HCT116 (cell line): ENCODE measurements around the gene TAC3. TPM values are rescaled to one million over a fixed set of nuclear protein-coding genes. Genes with fewer than 3 reads are reported as not detected.

ENCODE experiments used
- ATAC-seq: fragments of 200-7000 bp; cut with Tn5 transposase; 2 replicates; pipeline ENCODE4 v1.9.1; 2020; ENCODE audit warnings: mild to moderate bottlenecking, moderate library complexity
- BruUV-seq: library from RNA; stranded (reverse); fragments of 400-500 nt; replicated peaks from 2 replicates; lab custom pipeline; 2021; lab: Mats Ljungman, UMichigan
- CTCF ChIA-PET: fragments of 300-600 bp; sonication (Branson Sonifier 250); formaldehyde crosslinking; loops from one replicate; lab custom pipeline; 2021; ENCODE audit warnings: antibody characterized with exemption; lab: Charles Lee
- POLR2A ChIA-PET: fragments of 300-600, 350-600 bp; sonication (Branson Sonifier 250); formaldehyde crosslinking; loops from one replicate; lab custom pipeline; 2021; ENCODE audit warnings: antibody characterized with exemption; lab: Charles Lee
- RAD21 ChIA-PET, 2 experiments: fragments of 300-600 bp; sonication (Branson Sonifier 250); formaldehyde crosslinking; loops; one replicate each; lab custom pipeline; 2023; ENCODE audit warnings: low total read pairs in 2 of 2; ENCODE audit not compliant: uncharacterized antibody in 2 of 2, unreplicated experiment in 2 of 2, low non-redundant PET in 1 of 2; lab: Charles Lee
- DNase-seq: peaks from one replicate; pipeline ENCODE4 v3.0.0-alpha.2; 2010; ENCODE audit warnings: low read depth, low spot score
- H2AFZ ChIP-seq: fragments of 200-600 bp; shearing (Covaris generic), sonication (generic); 2 replicates; pipeline ENCODE4 v1.6.1; 2017; ENCODE audit warnings: low read depth, mixed run types, mixed read lengths, antibody characterized with exemption, low read length; ENCODE audit not compliant: poor library complexity, severe bottlenecking
- H3K27ac ChIP-seq: 2 replicates; pipeline ENCODE4 v1.5.1; 2012; ENCODE audit warnings: low read depth, low read length
- H3K27me3 ChIP-seq: fragments of 200-600 bp; sonication (generic); 2 replicates; pipeline ENCODE4 v1.6.1; 2016; ENCODE audit warnings: mixed run types, low read length, mixed read lengths; ENCODE audit not compliant: insufficient read depth
- H3K36me3 ChIP-seq, 2 experiments: fragments of 200-500 bp in 1 of 2; fragments of 200-600 bp in 1 of 2; sonication (Bioruptor generic) in 1 of 2; sonication (generic) in 1 of 2; 2 replicates each; pipeline versions ENCODE4 v1.5.1 to v1.6.1; 2014 to 2016; ENCODE audit warnings: low read length in 2 of 2, inconsistent platforms in 1 of 2, mixed read lengths in 1 of 2, mixed run types in 1 of 2; ENCODE audit not compliant: insufficient read depth in 2 of 2, control insufficient read depth in 1 of 2
- H3K4me1 ChIP-seq, 2 experiments: fragments of 200-600 bp in 1 of 2; sonication (generic) in 1 of 2; 2 replicates each; pipeline versions ENCODE4 v1.5.1 to v1.6.1; 2012 to 2017; ENCODE audit warnings: low read length in 2 of 2, inconsistent platforms in 1 of 2, mild to moderate bottlenecking in 1 of 2, mixed read lengths in 1 of 2, mixed run types in 1 of 2, moderate library complexity in 1 of 2; ENCODE audit not compliant: insufficient read depth in 2 of 2, control insufficient read depth in 1 of 2
- H3K4me2 ChIP-seq: fragments of 200-600 bp; sonication (generic); 2 replicates; pipeline ENCODE4 v1.6.1; 2017; ENCODE audit warnings: mixed run types, low read length, mixed read lengths
- H3K4me3 ChIP-seq, 2 experiments: fragments of 200-600 bp in 1 of 2; sonication (generic) in 1 of 2; replicated peaks in 1 of 2; 2 replicates each; pipeline ENCODE4 v1.5.1; 2011 to 2016; ENCODE audit warnings: low read length in 2 of 2, control low read depth in 1 of 2, low read depth in 1 of 2, mild to moderate bottlenecking in 1 of 2, mixed read lengths in 1 of 2, mixed run types in 1 of 2
- H3K79me2 ChIP-seq: fragments of 200-600 bp; sonication (generic); 2 replicates; pipeline ENCODE4 v1.6.1; 2017; ENCODE audit warnings: mild to moderate bottlenecking, mixed run types, low read length, moderate library complexity, mixed read lengths; ENCODE audit not compliant: insufficient read depth
- H3K9ac ChIP-seq: fragments of 200-600 bp; sonication (generic); 2 replicates; pipeline ENCODE4 v1.6.1; 2016; ENCODE audit warnings: low read length, mixed read lengths
- H3K9me2 ChIP-seq: fragments of 200-600 bp; sonication (generic), shearing (Covaris generic); 2 replicates; pipeline ENCODE4 v1.6.1; 2017; ENCODE audit warnings: mixed run types, mild to moderate bottlenecking, moderate library complexity; ENCODE audit not compliant: insufficient read depth
- H3K9me3 ChIP-seq, 2 experiments: fragments of 200-500 bp in 1 of 2; fragments of 200-600 bp in 1 of 2; sonication (Bioruptor generic) in 1 of 2; sonication (generic) in 1 of 2; 2 replicates each; pipeline ENCODE4 v1.6.1; 2014 to 2017; ENCODE audit warnings: low read length in 2 of 2, mixed read lengths in 2 of 2, inconsistent platforms in 1 of 2, low read depth in 1 of 2, mild to moderate bottlenecking in 1 of 2, mixed run types in 1 of 2, moderate library complexity in 1 of 2; ENCODE audit not compliant: control insufficient read depth in 1 of 2, insufficient read depth in 1 of 2
- H4K20me1 ChIP-seq: fragments of 200-600 bp; sonication (generic), shearing (Covaris generic); 2 replicates; pipeline ENCODE4 v1.6.1; 2017; ENCODE audit warnings: mixed run types, mild to moderate bottlenecking, moderate library complexity; ENCODE audit not compliant: insufficient read depth
- ATF3 ChIP-seq: IDR thresholded peaks from 2 replicates; pipeline ENCODE4 v1.6.1; 2012
- CBX3 ChIP-seq: IDR thresholded peaks from 2 replicates; pipeline ENCODE4 v1.6.1; 2012; ENCODE audit warnings: low read depth
- CEBPB ChIP-seq: IDR thresholded peaks from 2 replicates; pipeline ENCODE4 v1.6.1; 2012; ENCODE audit warnings: low read depth
- EGR1 ChIP-seq: IDR thresholded peaks from 2 replicates; pipeline ENCODE4 v1.6.1; 2012; ENCODE audit warnings: low read depth
- ELF1 ChIP-seq: IDR thresholded peaks from 2 replicates; pipeline ENCODE4 v1.6.1; 2012; ENCODE audit warnings: low read depth, borderline replicate concordance
- EZH2 ChIP-seq: fragments of 200-600 bp; sonication (generic); IDR thresholded peaks from 2 replicates; pipeline ENCODE4 v1.6.1; 2017; ENCODE audit warnings: antibody characterized with exemption, mixed run types
- EZH2phosphoT487 ChIP-seq: fragments of 200-600 bp; IDR thresholded peaks from 2 replicates; pipeline ENCODE4 v1.6.1; 2018; ENCODE audit warnings: antibody characterized with exemption, borderline replicate concordance
- FOSL1 ChIP-seq: IDR thresholded peaks from 2 replicates; pipeline ENCODE4 v1.6.1; 2012; ENCODE audit warnings: low read depth
- MAX ChIP-seq: IDR thresholded peaks from 2 replicates; pipeline ENCODE4 v1.6.1; 2012
- POLR2A ChIP-seq: IDR thresholded peaks from 2 replicates; pipeline ENCODE4 v1.7.0; 2011; ENCODE audit warnings: borderline replicate concordance; ENCODE audit not compliant: insufficient read depth, insufficient read length; ENCODE audit errors: extremely low read depth
- POLR2AphosphoS5 ChIP-seq: IDR thresholded peaks from 2 replicates; pipeline ENCODE4 v1.6.1; 2011; ENCODE audit warnings: mild to moderate bottlenecking, low read depth, low read length, moderate library complexity
- REST ChIP-seq: IDR thresholded peaks from 2 replicates; pipeline ENCODE4 v1.6.1; 2012; ENCODE audit warnings: low read depth
- SIN3A ChIP-seq: IDR thresholded peaks from 2 replicates; pipeline ENCODE4 v1.6.1; 2012; ENCODE audit warnings: low read depth
- SP1 ChIP-seq: IDR thresholded peaks from 2 replicates; pipeline ENCODE4 v1.6.1; 2012; ENCODE audit warnings: low read depth
- SRF ChIP-seq: IDR thresholded peaks from 2 replicates; pipeline ENCODE4 v1.6.1; 2012; ENCODE audit warnings: low read depth
- TCF7L2 ChIP-seq: IDR thresholded peaks from 2 replicates; pipeline ENCODE4 v1.7.0; 2011; ENCODE audit warnings: borderline replicate concordance, inconsistent platforms; ENCODE audit not compliant: insufficient read depth, insufficient read length; ENCODE audit errors: extremely low read depth
- ZFX ChIP-seq: fragments of 450-650 bp; IDR thresholded peaks from 2 replicates; pipeline ENCODE4 v1.6.1; 2017
- intact Hi-C: fragments of 100-400 bp; cut with micrococcal nuclease; formaldehyde crosslinking; loops from 2 replicates; pipeline ENCODE4 v1.10.0; 2022
- total RNA-seq: library from RNA; stranded (reverse); gene quantifications from one replicate; pipeline ENCODE4 v1.2.1, GENCODE V29; 2021; ENCODE audit not compliant: unreplicated experiment
- TF ChIP-seq, protein P1 (sequence below), 3 experiments: fragments of 200-600 bp in 1 of 3; sonication (generic) in 1 of 3; IDR thresholded peaks in 2 of 3; conservative IDR thresholded peaks in 1 of 3; 2 replicates each; pipeline ENCODE4 v1.5.1; 2012 to 2017; ENCODE audit warnings: low read depth in 2 of 3, low read length in 2 of 3, antibody characterized with exemption in 1 of 3, borderline replicate concordance in 1 of 3, control low read depth in 1 of 3, mild to moderate bottlenecking in 1 of 3, mixed read lengths in 1 of 3, mixed run types in 1 of 3, moderate library complexity in 1 of 3; ENCODE audit not compliant: insufficient read depth in 1 of 3

TAC3 gene
- total RNA-seq, 1 experiment from 2014 or later, result not detected

DNA sequence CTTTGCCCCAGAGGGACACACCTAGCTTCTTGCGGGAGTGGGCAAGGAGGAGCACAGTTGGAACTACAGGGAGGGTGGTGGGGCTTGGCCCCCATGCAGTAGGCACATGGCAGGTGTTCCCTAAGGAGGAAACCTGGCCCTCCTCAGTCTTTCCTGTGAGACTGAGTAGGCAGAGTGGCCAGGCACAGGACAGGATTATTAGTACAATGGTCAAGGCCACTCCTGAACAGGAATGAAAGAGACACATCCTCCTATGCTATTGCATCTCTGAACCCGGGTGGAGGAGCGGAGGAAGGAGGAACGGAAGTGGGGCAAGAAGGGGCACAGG, 32.8 kb upstream of the TAC3 start:
- Histone ChIP-seq H2AFZ (no peak overlapping the region), H3K79me2 (no peaks in the 10 kb centered on the region), H3K9me3 (no peaks in the 10 kb centered on the region), H3K9ac (no peak overlapping the region), H3K9me2 (no peaks in the 10 kb centered on the region), H3K4me3 (no peak overlapping the region), H3K27me3 (no peaks in the 10 kb centered on the region; the same call in 1 of the 2 replicates), H3K36me3 (no peaks in the 10 kb centered on the region), H4K20me1 (no peaks in the 10 kb centered on the region), H3K4me2 (0 out of 2 replicates have a peak overlapping the region, but pooled peaks have one; percentile 8), H3K27ac (no peak overlapping the region), H3K4me1 (peaks cover 4 to 26% of the 10 kb centered on the region in 2 experiments)
- ChIA-PET RAD21 (no interaction called here), CTCF (no interaction called here), POLR2A (no interaction called here)
- DNase-seq (no peak), ATAC-seq (no peak)
- intact Hi-C loops, result no loop called here
- BruUV-seq, result no TSS peak
- no peak for TF ChIP-seq CBX3
- no peak for TF ChIP-seq EGR1
- TF ChIP-seq ATF3, result no peak
- no peak for TF ChIP-seq POLR2AphosphoS5
- TF ChIP-seq SRF, result no peak
- TF ChIP-seq EZH2, result no peak
- TF ChIP-seq EZH2phosphoT487, result no peak
- TF ChIP-seq TCF7L2, result no peak
- TF ChIP-seq, protein P1, sequence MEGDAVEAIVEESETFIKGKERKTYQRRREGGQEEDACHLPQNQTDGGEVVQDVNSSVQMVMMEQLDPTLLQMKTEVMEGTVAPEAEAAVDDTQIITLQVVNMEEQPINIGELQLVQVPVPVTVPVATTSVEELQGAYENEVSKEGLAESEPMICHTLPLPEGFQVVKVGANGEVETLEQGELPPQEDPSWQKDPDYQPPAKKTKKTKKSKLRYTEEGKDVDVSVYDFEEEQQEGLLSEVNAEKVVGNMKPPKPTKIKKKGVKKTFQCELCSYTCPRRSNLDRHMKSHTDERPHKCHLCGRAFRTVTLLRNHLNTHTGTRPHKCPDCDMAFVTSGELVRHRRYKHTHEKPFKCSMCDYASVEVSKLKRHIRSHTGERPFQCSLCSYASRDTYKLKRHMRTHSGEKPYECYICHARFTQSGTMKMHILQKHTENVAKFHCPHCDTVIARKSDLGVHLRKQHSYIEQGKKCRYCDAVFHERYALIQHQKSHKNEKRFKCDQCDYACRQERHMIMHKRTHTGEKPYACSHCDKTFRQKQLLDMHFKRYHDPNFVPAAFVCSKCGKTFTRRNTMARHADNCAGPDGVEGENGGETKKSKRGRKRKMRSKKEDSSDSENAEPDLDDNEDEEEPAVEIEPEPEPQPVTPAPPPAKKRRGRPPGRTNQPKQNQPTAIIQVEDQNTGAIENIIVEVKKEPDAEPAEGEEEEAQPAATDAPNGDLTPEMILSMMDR (IDR thresholded peaks at IDR 0.05 in 2 of 3, conservative IDR thresholded peaks at IDR 0.05 in 1 of 3; ENCODE audit: borderline replicate concordance in 1 of 3, insufficient read depth in 1 of 3, low read depth in 2 of 3, low read length in 2 of 3), result no peak
- TF ChIP-seq REST, result no peak
- TF ChIP-seq POLR2A, result no peak
- no peak for TF ChIP-seq ZFX
- TF ChIP-seq SIN3A, result no peak
- TF ChIP-seq CEBPB, result no peak
- TF ChIP-seq MAX, result no peak
- TF ChIP-seq SP1, result no peak
- no peak for TF ChIP-seq FOSL1
- TF ChIP-seq ELF1, result no peak
